IMR-90 (cell line): ENCODE results near the gene MSMP. TPM values are rescaled to one million over a fixed set of nuclear protein-coding genes. Genes with fewer than 3 reads are reported as not detected.

Experiments used
- ATAC-seq: fragments of 200-7000 bp; cut with Tn5 transposase; 2 replicates; pipeline ENCODE4 v1.9.1; 2020; ENCODE audit warnings: low read depth, mild to moderate bottlenecking, moderate library complexity
- BruUV-seq: library from RNA; stranded (reverse); fragments of 400-500 nt; replicated peaks from 2 replicates; lab custom pipeline; 2021; lab: Mats Ljungman, UMichigan
- CTCF ChIA-PET: fragments of 300-600 bp; formaldehyde crosslinking; extraction: SDS; loops from one replicate; lab custom pipeline; 2021; ENCODE audit warnings: antibody characterized with exemption; lab: Yijun Ruan, JAX
- POLR2A ChIA-PET: fragments of 300-600 bp; sonication (Branson Sonifier 250); formaldehyde crosslinking; loops from one replicate; lab custom pipeline; 2022; ENCODE audit warnings: antibody characterized with exemption; ENCODE audit not compliant: unreplicated experiment; lab: Charles Lee
- DNase-seq: peaks from one replicate; pipeline ENCODE4 v3.0.0; 2013
- H2AFZ ChIP-seq: replicated peaks from 2 replicates; pipeline ENCODE3; 2013; ENCODE audit warnings: low read length, mild to moderate bottlenecking; ENCODE audit not compliant: poor library complexity
- H2AK5ac ChIP-seq: 2 replicates; pipeline ENCODE4 v1.6.1; 2013; ENCODE audit warnings: low read depth, low read length, inconsistent platforms
- H2AK9ac ChIP-seq: replicated peaks from 2 replicates; pipeline ENCODE3; 2013; ENCODE audit warnings: mild to moderate bottlenecking, low read depth, low read length, moderate library complexity; ENCODE audit not compliant: poor library complexity
- H2BK120ac ChIP-seq: 2 replicates; pipeline ENCODE4 v1.6.1; 2013; ENCODE audit warnings: low read depth, low read length, inconsistent platforms
- H2BK15ac ChIP-seq: 3 replicates; pipeline ENCODE4 v1.6.1; 2013; ENCODE audit warnings: low read depth, low read length, inconsistent platforms
- H2BK20ac ChIP-seq: 2 replicates; pipeline ENCODE4 v1.6.1; 2013; ENCODE audit warnings: low read depth, mild to moderate bottlenecking, inconsistent platforms, low read length, moderate library complexity
- H2BK5ac ChIP-seq: 2 replicates; pipeline ENCODE4 v1.6.1; 2013; ENCODE audit warnings: mild to moderate bottlenecking, low read depth, low read length, inconsistent platforms; ENCODE audit not compliant: poor library complexity, severe bottlenecking
- H3K14ac ChIP-seq: replicated peaks from 2 replicates; pipeline ENCODE4 v1.6.1; 2013; ENCODE audit warnings: low read depth, low read length, inconsistent platforms
- H3K18ac ChIP-seq: 2 replicates; pipeline ENCODE4 v1.6.1; 2013; ENCODE audit warnings: low read depth, low read length, control low read depth
- H3K23ac ChIP-seq: 2 replicates; pipeline ENCODE4 v1.6.1; 2013; ENCODE audit warnings: low read depth, low read length, inconsistent platforms
- H3K27ac ChIP-seq: 2 replicates; pipeline ENCODE4 v1.5.1; 2013; ENCODE audit warnings: mild to moderate bottlenecking, control low read depth, low read length; ENCODE audit not compliant: insufficient read depth
- H3K27me3 ChIP-seq: 2 replicates; pipeline ENCODE4 v1.6.1; 2013; ENCODE audit warnings: low read length; ENCODE audit not compliant: control insufficient read depth, insufficient read depth
- H3K36me3 ChIP-seq: 2 replicates; pipeline ENCODE4 v1.6.1; 2013; ENCODE audit warnings: low read length, mixed read lengths; ENCODE audit not compliant: control insufficient read depth, insufficient read depth
- H3K4ac ChIP-seq: 2 replicates; pipeline ENCODE4 v1.6.1; 2013; ENCODE audit warnings: low read depth, low read length, inconsistent platforms
- H3K4me1 ChIP-seq: 2 replicates; pipeline ENCODE4 v1.6.1; 2013; ENCODE audit warnings: low read length, mixed read lengths; ENCODE audit not compliant: control insufficient read depth, insufficient read depth
- H3K4me2 ChIP-seq: 2 replicates; pipeline ENCODE4 v1.6.1; 2013; ENCODE audit warnings: low read depth, mild to moderate bottlenecking, control low read depth, low read length, moderate library complexity
- H3K4me3 ChIP-seq: 2 replicates; pipeline ENCODE4 v1.5.1; 2013; ENCODE audit warnings: low read depth, mild to moderate bottlenecking, control low read depth, low read length, moderate library complexity; ENCODE audit not compliant: insufficient read depth
- H3K56ac ChIP-seq: 2 replicates; pipeline ENCODE4 v1.6.1; 2013; ENCODE audit warnings: low read length, inconsistent platforms; ENCODE audit not compliant: insufficient read depth; ENCODE audit errors: extremely low read depth
- H3K79me1 ChIP-seq, 2 experiments: 2 replicates each; pipeline ENCODE4 v1.6.1; 2013; ENCODE audit warnings: low read length in 2 of 2, inconsistent platforms in 1 of 2, low read depth in 1 of 2
- H3K9ac ChIP-seq: 2 replicates; pipeline ENCODE4 v1.6.1; 2013; ENCODE audit warnings: low read depth, low read length, control low read depth
- H3K9me1 ChIP-seq: 2 replicates; pipeline ENCODE4 v1.6.1; 2013; ENCODE audit warnings: low read length, inconsistent platforms; ENCODE audit not compliant: insufficient read depth
- H3K9me3 ChIP-seq: 2 replicates; pipeline ENCODE4 v1.6.1; 2013; ENCODE audit warnings: low read length; ENCODE audit not compliant: control insufficient read depth, insufficient read depth
- H4K20me1 ChIP-seq: 2 replicates; pipeline ENCODE4 v1.6.1; 2013; ENCODE audit warnings: low read length, inconsistent platforms; ENCODE audit not compliant: insufficient read depth
- H4K5ac ChIP-seq: 2 replicates; pipeline ENCODE4 v1.6.1; 2013; ENCODE audit warnings: mild to moderate bottlenecking, low read depth, low read length, control low read depth
- H4K8ac ChIP-seq, 2 experiments: 2 replicates each; pipeline ENCODE4 v1.6.1; 2013; ENCODE audit warnings: low read depth in 2 of 2, low read length in 2 of 2, control low read depth in 1 of 2, inconsistent platforms in 1 of 2
- H4K91ac ChIP-seq: 2 replicates; pipeline ENCODE4 v1.6.1; 2013; ENCODE audit warnings: low read depth, low read length, inconsistent platforms; ENCODE audit not compliant: insufficient read depth
- BHLHE40 ChIP-seq: fragments of 150-350 bp; IDR thresholded peaks from 2 replicates; pipeline ENCODE4 v1.6.1; 2016; ENCODE audit warnings: mild to moderate bottlenecking, low read depth, low read length
- MXI1 ChIP-seq: IDR thresholded peaks from 2 replicates; pipeline ENCODE4 v1.6.1; 2012; ENCODE audit warnings: low read depth, mild to moderate bottlenecking, low read length, moderate library complexity, borderline replicate concordance
- POLR2A ChIP-seq: IDR thresholded peaks from 2 replicates; pipeline ENCODE4 v1.6.1; 2012; ENCODE audit warnings: mild to moderate bottlenecking, low read depth, low read length
- WGBS, 2 experiments: methylation state at CpG; one replicate each; pipeline versions ENCODE4 v1.1.5 to v1.1.7; 2013; ENCODE audit warnings: missing lambda C conversion rate in 2 of 2; ENCODE audit not compliant: insufficient read length in 1 of 2; ENCODE audit errors: extremely low coverage in 2 of 2; 5-methylcytosine and 5-hydroxymethylcytosine counted together
- dilution Hi-C: fragments of 300-500 bp; cut with HindIII; formaldehyde crosslinking; loops from one replicate; pipeline ENCODE4 v1.14.3; 2018; ENCODE audit warnings: low sequenced_read_pairs; ENCODE audit not compliant: unreplicated experiment
- in situ Hi-C: fragments of 300-500 bp; cut with MboI; formaldehyde crosslinking; loops from 3 replicates; pipeline ENCODE4 v1.14.3; 2019; ENCODE audit warnings: low sequenced_read_pairs, inconsistent platforms, mixed read lengths
- intact Hi-C: fragments of 100-400 bp; cut with micrococcal nuclease; formaldehyde crosslinking; loops from 2 replicates; pipeline ENCODE4 v1.10.0; 2022
- polyA plus RNA-seq, 3 experiments: library from polyadenylated mRNA; depleted of rRNA; stranded (reverse); fragments of >200 nt; gene quantifications; 2 replicates each; pipeline ENCODE4 v1.2.3, GENCODE V29; 2012; ENCODE audit warnings: low replicate concordance in 1 of 3
- total RNA-seq: library from RNA; depleted of rRNA; stranded (reverse); fragments of >200 nt; gene quantifications from 2 replicates; pipeline ENCODE4 v1.2.3, GENCODE V29; 2012

Gene MSMP
- total and polyA plus RNA-seq, 2 of the 4 experiments (the other 2 are of a cell fraction) = not detected

GRCh38 chr9:35776018-35776417 lies 21.9 kb upstream of the MSMP start:
- in situ Hi-C loops = loop anchor here (5.0 kb wide), 1 partner anchor 106 kb away; no protein-coding TSS in a partner anchor
- dilution Hi-C loops = no loop called here
- Histone ChIP-seq H2BK15ac (no peak overlapping the region), H4K5ac (no peak overlapping the region), H4K8ac (no peak overlapping the region), H2AK9ac (no peak overlapping the region), H3K9me1 (no peaks in the 10 kb centered on the region; the same call in 1 of the 2 replicates), H2BK20ac (no peak overlapping the region), H3K4me3 (no peak overlapping the region), H3K79me1 (no peaks in the 10 kb centered on the region), H3K9me3 (no peaks in the 10 kb centered on the region), H3K9ac (no peak overlapping the region), H3K27me3 (peaks cover 28% of the 10 kb centered on the region), H3K14ac (no peak overlapping the region), H3K4ac (no peak overlapping the region), H4K91ac (no peak overlapping the region), H3K56ac (no peak overlapping the region), H2AK5ac (no peak overlapping the region), H2AFZ (no peak overlapping the region), H3K36me3 (no peaks in the 10 kb centered on the region), H2BK120ac (no peak overlapping the region), H3K27ac (no peak overlapping the region), H3K18ac (no peak overlapping the region), H3K4me2 (no peak overlapping the region), H2BK5ac (no peak overlapping the region), H4K20me1 (no peaks in the 10 kb centered on the region), H3K4me1 (peaks cover 1% of the 10 kb centered on the region; the same call in 1 of the 2 replicates), H3K23ac (no peak overlapping the region)
- CTCF ChIA-PET = no interaction called here
- TF ChIP-seq POLR2A (no peak), MXI1 (no peak), BHLHE40 (no peak)
- BruUV-seq = no TSS peak
- DNase-seq (no peak), ATAC-seq (no peak)
- POLR2A ChIA-PET = no interaction called here
- intact Hi-C loops = no loop called here
- no CpG with 5 or more reads among the region's 4 CpGs for WGBS, 2 experiments
